SKM-1 (cell line): ENCODE measurements around the gene VWF.

Source experiments
- DNase-seq: peaks from one replicate; lab custom pipeline; 2025; ENCODE audit not compliant: unreplicated experiment; lab: John Stamatoyannopoulos, UW

The VWF gene

GRCh38 chr12:6080149-6081045 lies 44.1 kb downstream of the VWF start:
- no peak for DNase-seq

DNA sequence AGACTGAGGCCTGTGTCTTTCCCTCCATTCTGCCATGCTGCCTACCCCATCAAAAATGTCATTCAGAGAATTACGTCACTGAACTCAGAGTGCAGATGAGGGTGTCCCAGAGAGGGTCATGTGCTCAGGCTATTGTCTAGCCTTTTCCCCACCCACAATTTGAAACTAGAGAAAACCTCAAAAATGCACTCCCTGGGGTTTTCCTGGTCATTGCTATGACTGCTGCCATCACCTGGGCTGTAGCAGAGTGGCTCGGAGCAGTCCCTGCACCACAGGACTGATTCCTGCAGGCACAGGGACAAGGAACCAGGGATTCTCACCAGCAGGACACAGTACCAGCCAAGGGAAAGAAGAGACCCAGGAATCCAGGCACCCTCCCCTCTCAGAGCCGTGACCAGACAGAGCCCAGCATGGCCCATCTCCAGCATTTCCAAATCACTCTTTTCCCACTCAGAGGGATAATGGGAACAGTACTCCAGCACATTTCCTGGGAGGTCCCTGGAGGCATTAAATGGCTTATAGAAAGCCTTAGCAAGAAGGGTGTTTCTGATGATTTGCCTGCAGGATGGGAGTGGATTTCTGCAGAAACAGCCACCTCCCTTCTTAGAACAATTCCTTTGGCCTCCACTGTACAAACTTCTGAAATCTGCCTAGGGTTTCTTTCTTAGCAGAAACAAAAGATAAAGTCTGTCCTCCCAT lies 45.9 kb downstream of the VWF start:
- no peak for DNase-seq

DNA sequence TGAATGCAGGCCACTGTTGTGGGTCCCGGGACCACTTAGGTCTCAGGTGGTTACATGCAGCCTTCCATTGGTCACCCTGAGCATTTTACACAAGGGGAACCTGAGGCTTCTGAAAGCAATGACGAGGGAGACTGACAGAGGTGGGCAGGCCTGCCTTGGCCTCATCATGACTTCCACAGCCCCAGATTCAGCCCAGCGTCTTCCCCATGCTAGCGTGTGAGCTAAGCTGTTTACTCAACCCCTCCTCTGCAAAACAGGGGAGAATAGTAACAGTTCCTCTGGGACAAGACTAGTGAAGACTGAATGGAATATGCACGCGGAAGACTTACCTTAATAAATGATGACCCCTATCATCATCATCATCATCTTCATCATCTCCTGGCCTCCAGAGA lies 46.8 kb downstream of the VWF start:
- no peak for DNase-seq

DNA sequence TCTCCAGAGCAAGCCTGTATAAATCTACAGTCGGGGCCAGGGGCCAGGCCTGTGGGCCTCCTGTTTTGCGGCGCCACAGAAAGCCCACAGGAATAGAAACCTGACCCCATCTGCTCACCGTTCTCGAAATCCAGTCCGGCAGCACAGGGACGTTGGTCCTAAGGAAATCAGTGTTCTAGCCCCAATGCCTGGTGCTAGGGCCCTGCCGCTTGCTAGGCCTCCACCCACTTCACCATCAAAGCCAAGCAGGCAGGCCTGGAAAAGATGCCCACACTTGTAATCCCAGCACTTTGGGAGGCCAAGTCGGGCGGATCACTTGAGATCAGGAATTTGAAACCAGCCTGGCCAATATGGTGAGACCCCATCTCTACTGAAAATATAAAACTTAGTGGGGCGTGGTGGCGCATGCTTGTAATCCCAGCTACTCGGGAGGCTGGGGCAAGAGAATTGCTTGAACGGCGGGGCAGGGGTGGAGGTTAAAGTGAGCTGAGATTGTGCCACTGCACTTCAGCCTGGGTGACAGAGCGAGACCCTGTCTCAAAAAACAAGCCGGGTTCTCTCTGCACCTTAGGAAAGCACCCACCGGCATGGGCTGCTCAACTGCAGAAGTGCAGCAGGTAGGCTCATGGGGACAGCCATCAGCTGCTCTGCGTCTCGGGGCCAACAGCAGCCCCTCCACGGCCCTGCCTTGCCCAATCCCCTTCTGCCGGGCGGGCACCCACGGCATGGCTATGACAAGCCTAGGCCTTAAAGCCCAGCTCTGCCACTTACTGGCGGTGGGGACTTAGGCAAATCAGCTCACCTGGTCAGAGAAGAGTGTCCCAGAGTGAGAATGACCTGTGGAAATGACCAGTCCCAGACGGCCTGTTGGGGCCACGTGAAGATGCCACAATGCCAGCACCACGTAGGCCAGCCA lies 47.4 kb downstream of the VWF start:
- DNase-seq, result no peak

DNA sequence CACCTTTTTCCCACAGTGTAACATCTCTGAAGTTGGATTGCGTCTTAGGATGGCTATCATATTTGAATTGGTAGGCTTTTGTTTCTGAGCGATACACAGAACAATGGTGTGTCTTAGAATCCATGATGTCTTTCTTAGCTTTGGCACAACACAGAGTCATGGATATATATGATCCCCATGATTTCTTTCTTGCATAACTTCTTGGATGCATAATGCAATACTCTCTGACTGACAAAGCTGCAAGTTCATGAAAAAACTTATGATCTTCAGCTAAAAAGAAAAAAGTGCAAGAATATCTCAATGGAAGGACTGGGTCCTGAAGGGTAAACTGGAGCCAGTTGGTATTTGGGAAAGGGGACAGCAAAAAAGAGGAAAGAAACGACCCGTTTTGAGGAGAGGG lies 48.1 kb downstream of the VWF start:
- DNase-seq, result no peak

GRCh38 chr12:6074979-6075585 lies 49.4 kb downstream of the VWF start:
- DNase-seq, result no peak

- DNase-seq, result no peak
These were observed 50.0 kb downstream of the VWF start for GRCh38 chr12:6074427-6074826.

GRCh38 chr12:6073426-6073825 lies 51.0 kb downstream of the VWF start:
- DNase-seq, result no peak

DNA sequence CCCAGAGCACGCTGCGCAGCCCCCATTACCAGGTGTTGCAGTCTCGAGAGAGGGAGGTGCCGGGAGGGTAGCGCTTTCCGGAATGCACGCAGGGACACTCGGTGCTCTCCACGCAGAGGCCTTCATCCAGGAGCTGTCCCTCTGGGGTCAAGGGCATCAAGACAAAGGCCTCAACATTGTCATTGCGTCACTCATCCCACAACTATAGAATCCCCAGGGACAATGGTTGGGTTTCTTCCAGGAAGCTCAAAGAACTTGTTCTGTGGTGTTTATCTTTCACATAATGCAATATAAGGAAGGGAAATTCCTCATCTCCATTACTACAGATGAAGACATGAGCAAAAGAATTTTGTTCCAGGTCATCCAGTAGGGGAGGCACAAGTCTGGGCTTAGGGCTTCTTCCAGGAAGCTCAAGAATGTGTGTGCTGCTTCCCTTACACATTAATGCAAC lies 52.1 kb downstream of the VWF start:
- DNase-seq, result no peak

DNA sequence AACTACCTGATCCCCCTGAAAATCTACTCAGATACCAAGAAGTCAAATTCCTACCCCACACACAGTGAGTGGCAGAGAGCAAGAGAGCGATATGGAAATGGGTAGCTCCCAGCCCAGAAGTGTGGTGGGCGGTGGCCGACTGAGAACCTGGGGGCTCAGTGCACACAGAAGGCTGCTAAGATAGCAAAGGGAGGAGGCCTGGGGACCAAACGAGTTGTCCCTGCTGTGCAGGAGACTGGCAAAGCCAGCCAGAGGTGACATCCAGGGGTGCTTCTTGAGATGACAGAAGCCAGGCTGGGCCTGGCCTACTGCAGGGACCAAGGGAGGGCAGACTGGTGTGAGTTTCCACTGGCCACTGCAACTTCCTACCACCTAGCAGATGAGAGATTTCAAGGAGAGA lies 52.9 kb downstream of the VWF start:
- DNase-seq, result no peak

DNA sequence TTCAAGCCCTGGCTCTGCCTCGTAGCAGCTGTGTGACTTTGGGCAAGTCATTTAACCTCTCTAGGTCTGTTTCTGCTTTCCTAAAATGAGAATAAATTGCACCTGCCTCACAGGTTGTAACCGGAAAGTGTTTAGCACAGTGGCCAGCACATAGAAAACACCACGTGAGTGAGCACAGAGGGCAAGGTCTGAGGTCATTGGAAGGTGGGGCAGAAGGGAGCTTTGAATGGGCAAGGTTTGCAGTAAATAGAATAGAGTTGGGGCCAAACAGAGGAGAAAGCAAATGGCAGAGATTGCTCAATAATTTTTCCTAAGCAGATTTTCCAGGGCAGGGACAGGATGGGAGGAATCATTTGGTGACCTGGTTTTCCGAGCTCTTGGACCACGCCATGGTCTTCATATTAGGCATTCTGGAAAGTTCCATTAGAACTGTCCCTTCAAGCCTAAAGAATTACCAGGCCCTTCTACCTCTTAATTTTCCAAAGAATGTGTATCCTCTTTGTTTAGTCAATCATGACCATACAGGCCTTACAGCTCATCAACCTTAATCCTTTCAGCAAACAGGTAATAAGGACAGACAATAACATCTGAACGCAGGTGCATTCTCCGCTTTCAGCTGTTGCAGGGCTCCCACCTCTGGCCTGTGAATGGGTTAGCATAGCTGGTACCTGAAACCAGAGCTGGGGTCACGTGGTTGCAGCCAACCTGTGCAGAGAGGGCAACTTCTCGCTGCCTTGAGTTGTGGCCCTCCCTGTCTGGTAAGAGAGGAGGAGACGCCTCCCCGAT lies 53.8 kb downstream of the VWF start:
- no peak for DNase-seq

- DNase-seq, result no peak
These were observed 54.9 kb downstream of the VWF start for GRCh38 chr12:6069437-6070093.

- no peak for DNase-seq
These were observed 56.2 kb downstream of the VWF start for GRCh38 chr12:6068227-6068626.

DNA sequence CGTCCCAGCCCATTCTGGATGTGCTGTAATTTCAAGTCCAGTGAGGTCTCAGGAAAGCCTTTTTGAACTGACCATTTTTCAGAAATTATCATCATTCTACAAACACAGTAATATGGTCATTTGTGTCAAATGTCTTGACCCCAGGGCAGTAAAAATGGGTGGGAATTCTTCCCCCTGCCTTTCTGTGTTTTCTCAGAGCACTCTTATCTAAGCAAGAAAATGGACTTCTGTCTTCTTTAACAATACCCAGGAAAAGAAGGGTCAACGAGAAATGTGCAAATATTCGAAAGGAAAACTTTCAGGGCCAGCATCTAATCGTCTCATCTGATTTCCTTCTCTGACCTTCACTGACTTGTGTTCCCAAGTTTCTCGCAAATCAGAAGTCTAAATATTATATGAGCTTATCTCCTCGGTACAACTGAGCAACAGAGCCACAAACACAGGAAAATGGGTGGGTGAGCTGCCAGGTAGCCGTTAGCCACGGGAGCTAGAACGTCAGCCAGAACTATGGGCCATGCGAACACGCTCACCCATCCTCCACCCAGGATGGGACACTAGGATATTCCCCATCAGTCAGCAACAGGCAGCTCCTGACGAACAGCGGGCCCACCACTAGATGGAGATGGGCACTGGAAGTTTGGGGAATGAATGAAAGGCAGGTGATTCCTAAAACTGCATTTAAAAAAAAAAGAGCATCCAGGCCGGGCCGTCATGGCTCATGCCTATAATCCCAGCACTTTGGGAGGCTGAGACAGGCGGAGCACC lies 57.1 kb downstream of the VWF start:
- no peak for DNase-seq

- DNase-seq, result no peak
These were observed 57.8 kb downstream of the VWF start for GRCh38 chr12:6066651-6067050.

DNA sequence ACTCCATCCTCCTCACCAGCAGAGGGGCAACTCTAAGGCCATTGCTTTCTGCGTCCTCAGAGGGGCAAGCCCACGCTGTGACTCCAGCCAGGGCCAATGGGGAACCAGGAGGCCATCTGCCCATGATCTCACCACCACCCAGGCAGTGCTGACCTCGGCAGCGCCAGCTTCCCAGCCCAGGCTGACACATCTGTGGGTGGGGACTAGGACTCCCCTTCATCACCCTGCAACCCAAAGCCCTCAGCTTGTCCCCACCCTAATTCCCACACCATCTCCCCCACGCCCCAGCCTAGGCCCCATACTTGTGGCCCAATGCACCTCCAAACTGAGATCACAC lies 58.6 kb downstream of the VWF start:
- DNase-seq, result no peak

DNA sequence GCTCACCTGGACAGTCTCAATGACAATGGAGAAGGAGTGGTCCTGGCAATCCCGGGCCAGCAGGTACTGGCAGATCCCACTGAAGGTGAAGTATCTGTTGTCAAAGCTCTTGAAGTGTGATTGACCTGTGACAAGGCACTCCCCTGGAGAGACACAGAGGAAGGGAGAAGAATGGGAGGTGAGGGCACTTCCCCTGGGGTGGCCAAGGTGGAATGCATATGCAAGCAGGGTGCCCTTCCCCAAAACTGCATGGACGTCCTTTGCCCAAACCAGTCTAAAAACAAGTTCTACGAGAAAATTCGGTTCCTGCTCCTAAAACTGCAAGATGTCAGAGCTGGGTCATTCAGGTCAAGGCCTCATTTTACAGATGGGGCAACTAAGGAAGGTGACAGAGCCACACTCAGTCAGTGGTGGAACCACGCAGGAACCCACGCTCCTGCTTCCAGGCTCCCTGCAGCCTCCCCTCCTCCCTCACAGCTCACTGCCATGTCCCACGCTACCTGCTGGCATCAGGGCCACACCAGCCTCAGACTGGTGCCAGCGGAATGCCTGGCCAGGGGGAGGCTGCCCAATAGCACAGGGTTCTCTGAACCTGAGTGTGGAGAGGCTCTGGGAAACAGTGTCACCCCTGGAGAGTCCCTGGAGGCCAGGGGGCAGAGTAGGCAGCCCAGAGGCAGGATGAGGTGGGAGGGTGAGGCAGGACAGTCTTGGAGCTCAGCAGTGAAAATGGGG lies 59.2 kb downstream of the VWF start:
- no peak for DNase-seq
